ENCODE measurements around the gene CACNA1H. TPM values are rescaled to one million over a fixed set of nuclear protein-coding genes. Genes with fewer than 3 reads are reported as not detected.

The CACNA1H gene
- total RNA-seq, 1 donor from 2014 or later, result 12.6 TPM

DNA sequence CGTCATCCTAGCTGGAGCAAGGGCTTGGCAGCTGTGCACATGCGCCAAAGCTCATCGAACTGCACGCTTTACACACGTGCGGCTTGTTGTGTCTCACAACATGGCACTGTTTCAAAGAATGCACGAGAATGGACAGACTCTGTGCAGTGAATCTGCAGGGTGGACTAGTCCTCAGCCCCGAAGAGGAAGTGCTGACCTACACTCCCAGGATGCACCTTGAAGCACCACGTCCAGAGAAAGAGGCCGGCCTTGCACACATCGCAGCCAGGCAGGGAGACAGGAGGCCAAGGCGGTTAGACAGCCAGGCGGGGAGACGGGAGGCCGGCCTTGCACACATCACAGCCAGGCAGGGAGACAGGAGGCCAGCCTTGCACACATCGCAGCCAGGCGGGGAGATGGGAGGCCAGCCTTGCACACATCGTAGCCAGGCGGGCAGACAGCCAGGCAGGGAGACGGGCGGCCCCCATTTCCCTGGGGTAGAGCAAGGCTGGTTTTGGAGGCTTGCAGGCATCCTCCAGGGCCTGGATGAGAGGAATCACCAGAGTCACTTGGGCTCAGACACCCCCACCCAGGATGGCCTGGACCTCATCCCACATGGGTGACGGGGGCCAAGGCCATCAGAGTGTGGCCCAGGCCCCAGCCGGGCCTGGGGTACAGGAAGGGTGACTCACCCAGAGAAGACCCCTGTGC is 9.0 kb upstream of the CACNA1H start:
- no peak for DNase-seq

GRCh38 chr16:1144476-1145382 is 8.2 kb upstream of the CACNA1H start:
- DNase-seq, result no peak

- no peak for DNase-seq
These were observed 7.4 kb upstream of the CACNA1H start for GRCh38 chr16:1145383-1146100.

DNA sequence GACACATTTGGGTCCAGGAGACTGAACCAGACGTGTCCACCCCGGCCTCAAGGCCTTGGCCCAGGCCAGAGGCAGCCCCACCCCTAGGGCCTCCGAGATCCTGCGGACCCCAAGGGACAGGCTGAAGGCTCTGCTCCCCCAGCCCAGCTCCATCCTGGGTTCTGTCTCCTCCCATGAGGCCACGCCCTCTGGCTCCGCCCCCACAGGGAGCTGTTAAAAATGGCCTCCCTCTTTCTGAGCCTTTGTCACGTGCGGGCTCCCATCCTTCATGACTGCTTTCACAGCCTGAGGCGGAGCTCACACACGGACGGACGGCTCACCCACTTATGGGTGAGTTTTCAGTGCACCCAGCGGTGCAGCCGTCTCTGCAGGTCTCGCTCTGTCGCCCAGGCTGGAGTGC is 6.5 kb upstream of the CACNA1H start:
- DNase-seq, result no peak

- no peak for DNase-seq
These were observed 5.9 kb upstream of the CACNA1H start for GRCh38 chr16:1147027-1147426.

GRCh38 chr16:1149101-1149636 is 3.7 kb upstream of the CACNA1H start:
- no peak for DNase-seq

GRCh38 chr16:1150511-1150982 is 2.4 kb upstream of the CACNA1H start:
- no peak for DNase-seq

GRCh38 chr16:1151424-1152122 is 1.3 kb upstream of the CACNA1H start:
- no peak for DNase-seq

GRCh38 chr16:1152123-1152638 is 725 bp upstream of the CACNA1H start:
- no peak for DNase-seq

- DNase-seq, result no peak
These were observed 714 bp downstream of the CACNA1H start for GRCh38 chr16:1153480-1154160.

DNA sequence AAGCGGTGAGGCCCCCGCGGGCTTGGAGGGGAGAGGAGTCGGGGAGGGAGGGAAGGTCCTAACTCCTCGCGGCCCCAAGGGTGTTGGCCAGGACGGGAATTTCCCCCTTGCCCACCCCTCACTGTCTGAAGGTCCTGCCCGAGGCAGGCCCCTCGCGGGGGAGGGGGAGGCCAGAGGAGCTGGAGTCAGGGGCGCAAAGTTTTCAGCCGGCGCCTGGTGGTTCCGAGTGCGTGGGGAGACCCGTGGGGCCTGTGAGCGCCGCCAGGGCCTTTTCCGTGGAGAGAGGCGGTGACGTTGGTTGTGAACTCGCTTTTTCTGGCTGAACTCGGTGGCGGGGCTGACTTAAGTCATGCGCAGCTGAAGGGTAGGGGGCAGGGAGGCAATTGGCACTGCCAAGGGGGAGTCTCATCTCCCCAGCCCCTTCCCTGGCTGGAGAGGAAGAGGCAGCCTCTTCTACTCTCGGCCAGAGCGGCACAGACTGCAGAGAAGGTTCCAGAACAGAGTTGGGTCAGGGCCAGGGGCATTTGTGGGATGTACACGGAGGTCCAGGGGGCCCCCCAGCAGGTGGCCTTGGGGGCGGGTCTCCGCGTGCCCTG is 1.5 kb downstream of the CACNA1H start:
- DNase-seq, result no peak

DNA sequence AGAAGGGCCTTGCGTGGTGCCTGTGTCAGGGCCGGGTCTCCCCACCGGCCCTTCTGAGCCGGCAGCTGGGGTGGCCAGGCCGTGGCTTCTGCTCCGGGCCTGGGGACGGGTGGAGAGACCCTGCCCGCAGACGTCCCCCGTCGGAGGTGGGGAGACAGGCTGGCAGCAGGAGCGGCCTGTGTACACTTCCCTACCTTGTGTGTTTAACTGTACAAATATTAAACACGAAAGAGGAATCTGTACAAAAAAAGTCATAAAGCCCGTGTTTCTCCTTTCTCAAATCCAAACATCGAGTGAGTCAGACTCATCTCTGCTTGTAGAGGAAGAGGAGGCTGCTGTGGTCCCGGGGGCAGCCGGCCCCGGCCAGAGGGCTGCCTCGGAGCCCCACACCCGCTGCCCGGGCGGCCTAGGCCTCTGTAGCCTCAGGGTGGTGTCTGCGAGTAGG is 2.0 kb downstream of the CACNA1H start:
- DNase-seq, result no peak

DNA sequence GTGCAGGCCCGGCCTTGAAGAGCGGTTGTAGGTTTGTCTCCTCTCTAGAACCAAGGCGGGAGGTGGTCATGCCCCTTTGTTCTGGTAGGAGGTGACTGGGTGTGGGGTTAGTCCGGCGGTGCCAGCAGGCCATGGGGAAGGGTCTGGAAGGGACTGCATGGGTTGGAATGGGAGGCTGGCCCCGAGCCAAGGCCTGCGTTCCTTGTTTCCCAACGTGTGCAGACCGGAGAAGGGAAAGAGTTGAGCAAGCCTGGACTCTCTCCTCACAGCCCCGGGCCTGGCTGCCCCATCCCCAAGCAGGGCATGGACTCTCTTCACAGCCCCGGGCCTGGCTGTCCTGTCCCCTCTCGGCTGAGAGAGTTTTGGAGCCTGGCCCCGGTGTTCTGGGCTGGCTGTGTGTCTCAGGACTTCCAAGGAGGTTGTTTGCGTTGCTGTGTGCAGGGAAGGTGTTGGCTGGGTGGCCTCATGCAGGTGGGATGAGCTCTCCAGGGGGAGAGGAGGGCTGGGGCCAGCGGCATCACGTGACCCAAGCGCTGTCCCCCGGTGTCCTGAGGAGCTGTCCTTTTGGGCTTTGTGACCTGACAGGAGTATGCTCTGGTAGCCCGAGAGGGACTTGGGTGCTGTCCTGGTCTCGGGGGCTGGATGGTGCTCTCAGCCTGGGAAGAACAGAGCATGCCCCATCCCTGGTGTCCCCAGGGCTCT is 2.6 kb downstream of the CACNA1H start:
- no peak for DNase-seq

DNA sequence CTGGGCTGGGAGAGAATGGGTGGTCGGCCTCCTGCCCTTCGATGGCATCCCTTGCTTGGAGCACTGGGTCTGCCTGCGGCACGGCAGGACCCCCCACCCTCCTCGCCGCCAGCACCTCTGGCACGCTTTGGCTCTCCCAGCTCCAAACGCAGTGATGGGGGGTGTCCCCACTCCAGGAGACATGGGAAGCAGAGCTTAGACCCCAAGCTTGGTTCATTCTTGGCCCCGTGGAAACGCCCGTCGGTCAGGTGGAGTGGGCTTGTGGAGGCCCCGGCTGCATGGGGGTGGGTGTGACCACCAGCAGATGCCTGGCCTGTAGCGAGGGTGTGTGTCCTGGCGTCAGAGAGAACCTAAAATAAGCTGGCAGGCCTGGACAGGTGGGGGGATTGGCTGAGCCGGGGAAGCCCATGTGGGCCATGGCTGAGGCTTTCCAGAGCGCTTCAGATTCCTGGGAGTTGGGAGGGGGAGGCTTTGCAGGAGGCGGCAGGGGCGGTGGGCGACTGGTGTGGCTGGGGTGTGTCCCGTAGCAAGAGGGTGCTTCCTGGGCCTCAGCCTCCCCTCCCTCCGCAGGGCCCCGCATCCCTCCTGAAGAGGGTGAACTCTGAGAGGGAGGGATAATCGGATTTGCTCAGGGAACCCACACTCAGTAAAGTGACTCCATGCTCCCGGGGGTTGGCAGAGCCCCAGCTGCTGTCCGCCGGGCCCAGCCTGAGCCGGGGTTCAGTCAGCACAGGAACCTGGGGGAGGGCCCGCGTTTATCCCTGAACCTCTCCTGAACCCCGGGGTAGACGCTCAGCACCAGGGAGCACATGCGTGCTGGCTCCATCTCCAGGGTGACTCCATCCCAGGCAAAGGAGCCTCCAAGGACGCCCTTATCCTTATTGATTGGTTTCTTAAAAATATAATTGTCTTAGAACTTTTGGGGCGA is 3.4 kb downstream of the CACNA1H start:
- no peak for DNase-seq

DNA sequence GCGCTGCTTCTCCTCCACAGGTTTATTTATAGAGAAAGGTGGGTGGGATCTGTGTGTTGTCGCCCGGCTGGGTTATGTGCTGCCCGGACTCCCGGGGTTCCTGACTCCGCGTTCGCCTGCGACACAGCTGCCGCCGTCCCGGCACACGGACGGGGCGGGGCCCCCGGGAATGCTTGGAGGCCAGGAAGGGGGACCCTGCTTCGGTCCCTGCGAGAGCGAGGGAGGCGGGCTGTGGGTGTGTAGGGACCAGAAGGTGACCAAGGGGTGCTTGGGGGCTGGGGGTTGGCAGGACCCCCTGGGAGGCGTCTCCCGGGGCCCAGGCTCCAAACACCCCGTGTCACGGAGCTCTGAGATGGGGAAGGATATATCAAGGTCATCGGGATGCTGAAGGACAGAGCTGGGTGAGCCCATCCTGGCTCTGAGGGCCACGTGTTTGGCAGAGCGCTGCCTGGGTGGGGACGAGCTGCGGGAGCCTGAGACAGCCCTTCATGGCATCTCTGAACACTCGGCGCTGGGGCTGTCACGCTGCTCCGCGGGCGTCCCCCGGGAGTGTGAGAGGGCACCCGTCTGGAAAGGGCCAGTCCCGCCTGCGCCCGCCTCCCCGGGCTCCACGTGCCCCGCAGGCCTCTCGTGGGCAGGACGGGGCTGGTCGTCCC is 4.2 kb downstream of the CACNA1H start:
- no peak for DNase-seq

DNA sequence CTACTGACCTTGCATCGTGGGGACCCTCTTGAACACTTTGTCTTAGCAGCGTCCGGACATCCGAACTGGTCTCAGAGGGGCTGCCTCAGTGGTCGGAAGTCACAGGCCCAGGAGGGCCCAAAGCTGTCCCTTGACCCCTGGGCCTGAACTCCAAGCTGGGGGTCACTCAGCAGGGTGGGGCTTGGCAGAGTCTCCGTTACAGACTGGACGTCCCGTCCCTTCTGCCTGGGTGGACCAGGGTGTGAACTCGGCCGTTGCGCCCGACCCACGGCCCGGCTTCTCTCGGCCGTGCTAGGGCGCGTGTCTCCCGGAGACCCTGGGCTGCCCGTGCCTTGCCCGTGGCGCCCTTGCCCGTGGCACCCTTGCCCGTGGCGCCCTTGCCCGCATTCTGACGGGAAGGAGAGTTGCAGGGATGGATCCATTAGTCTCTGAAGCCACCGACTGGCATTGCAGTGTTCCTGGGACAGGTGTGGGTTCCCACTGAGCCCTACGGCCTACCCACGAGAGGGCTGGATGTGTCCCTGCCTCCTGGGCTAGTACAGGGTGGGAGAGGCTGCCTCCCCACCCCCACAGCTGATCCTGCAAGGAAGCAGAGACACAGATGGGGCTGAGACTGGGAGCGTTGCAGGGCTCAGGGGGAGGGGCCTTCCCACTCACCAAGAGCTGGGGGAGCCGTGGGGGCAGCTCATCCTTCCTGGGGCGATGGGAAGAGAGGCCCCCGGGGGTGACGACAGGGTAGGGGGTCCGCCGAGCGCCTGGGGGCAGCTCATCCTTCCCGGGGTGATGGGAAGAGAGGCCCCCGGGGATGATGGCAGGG is 4.9 kb downstream of the CACNA1H start:
- no peak for DNase-seq
